Nasal cavity respiratory epithelium epithelial cell of viscerocranial mucosa (primary cell): Measurements from ENCODE around the gene ADGRE2. TPM values are rescaled to one million over a fixed set of nuclear protein-coding genes. Genes with fewer than 3 reads are reported as not detected.

Source experiments
- total RNA-seq: library from RNA; depleted of rRNA; stranded (reverse); fragments of >200 nt; gene quantifications from 2 replicates; pipeline ENCODE4 v1.2.3, GENCODE V29; 2014

ADGRE2 gene
- total RNA-seq, result 0.71 and 1.0 TPM in 2 replicates

DNA sequence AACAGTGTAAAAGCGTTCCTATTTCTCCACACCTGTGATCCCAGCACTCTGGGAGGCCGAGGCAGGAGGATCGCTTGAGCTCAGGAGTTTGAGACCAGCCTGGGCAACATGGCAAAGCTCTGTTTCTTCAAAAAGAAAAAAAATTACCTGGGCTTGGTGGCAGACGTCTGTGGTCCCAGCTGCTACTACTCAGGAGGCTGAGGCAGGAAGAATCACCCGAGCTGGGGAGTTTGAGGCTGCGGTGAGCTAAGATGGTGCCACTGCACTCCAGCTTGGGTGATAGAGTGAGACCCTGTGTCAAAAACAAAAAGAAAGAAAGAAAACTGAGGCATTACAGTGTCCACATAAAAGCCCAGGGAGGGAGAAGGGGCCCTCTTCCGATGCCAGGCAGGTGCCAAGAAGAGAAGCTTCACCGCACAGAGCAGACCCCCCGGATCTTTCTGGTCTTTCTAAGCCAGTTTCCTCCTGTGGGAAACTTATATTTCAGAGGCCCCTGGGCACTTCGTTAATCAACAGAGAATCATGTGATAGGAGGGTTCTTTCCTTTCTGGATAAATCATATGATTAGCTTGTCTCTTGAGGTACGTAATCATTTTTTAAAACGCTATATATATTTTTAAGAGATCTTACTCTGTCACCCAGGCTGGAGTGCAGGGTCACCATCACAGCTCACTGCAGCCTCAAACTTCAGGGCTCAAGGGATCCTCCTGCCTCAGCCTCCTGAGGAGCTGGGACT, at the start of gene ADGRE2:
Gene ADGRE2 (minus strand): TSS at position 451 of the 736 bp plus-strand sequence. CDS start 1,804 bp downstream, outside the sequence.

DNA sequence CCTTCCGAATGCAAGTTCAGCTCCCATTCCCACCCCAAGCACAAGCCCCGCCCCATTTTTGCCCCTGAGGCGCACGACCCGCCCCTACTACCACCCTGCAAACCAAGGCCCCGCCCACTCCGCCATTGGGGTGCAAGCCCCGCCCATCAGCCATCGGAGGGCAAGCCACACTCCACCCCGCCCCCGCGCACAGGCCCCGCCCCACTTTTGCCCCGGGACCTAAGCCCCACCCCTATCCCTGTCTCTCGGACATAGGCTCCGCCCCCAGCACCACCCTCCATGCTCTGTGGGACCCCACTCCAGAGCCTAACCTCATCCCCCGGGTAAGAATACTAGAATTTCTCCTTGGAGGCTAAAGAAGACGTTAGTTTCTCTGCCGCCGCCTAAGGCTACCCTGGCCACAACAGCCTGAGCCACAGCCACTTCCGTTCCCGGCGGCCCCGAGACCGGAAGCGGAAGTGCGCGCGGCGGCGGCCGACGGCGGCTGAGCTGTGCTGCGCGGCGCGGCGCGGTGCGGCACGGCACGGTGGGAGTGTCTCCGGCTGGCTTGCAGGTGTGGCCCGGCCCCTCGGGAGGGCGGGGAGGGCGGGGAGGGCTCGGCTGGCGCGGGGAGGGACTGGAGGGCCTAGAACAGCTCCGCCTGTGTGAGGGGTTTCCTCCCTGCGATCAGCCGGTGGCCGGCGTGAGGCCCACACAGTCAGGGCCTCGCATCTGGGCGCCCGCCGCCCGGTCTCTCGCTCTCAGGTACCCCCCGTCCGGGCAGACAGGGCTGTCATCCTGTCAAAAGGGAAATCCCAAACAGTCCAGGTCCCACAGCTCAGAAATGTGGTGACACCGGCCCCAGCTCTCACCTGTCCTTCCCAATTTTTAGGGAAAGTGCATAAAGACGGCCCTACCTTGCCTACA, 88.5 kb downstream of the ADGRE2 start, which contains the start of gene ZNF333:
Gene ZNF333 (plus strand): TSS at position 451 of the 906 bp plus-strand sequence. CDS start 3,444 bp downstream, outside the sequence.

Other genes starting within 250 kb of the ADGRE2 start
- 23.9 and 48.9 TPM in 2 replicates for gene TECR, start 249.0 kb downstream of the ADGRE2 start, total RNA-seq
- gene NDUFB7, start 206.5 kb downstream of the ADGRE2 start, total RNA-seq, result 99.7 and 197 TPM in 2 replicates
- gene CLEC17A, start 195.5 kb downstream of the ADGRE2 start, total RNA-seq, result not detected in 2 replicates
- gene ADGRE3, start 103.7 kb downstream of the ADGRE2 start, total RNA-seq, result not detected in 2 replicates
- gene ZNF333, start 88.5 kb downstream of the ADGRE2 start, total RNA-seq, result 12.2 and 12.3 TPM in 2 replicates
- not detected in 2 replicates for gene OR7A5, start 56.6 kb upstream of the ADGRE2 start, total RNA-seq
- not detected in 2 replicates for gene OR7C1, start 56.6 kb upstream of the ADGRE2 start, total RNA-seq
- gene OR7A10, start 70.4 kb upstream of the ADGRE2 start, total RNA-seq, result not detected in 2 replicates
- not detected in 2 replicates for gene OR7A17, start 107.6 kb upstream of the ADGRE2 start, total RNA-seq
- gene OR7C2, start 162.9 kb upstream of the ADGRE2 start, total RNA-seq, result not detected in 2 replicates
- gene SLC1A6, start 201.3 kb upstream of the ADGRE2 start, total RNA-seq, result under 0.01 TPM in 1 of 2 replicates, not detected in the other